HG02840 (cell line): ENCODE results near the gene FAM210A.

ENCODE experiments used
- ATAC-seq: cut with Tn5 transposase; IDR thresholded peaks from one replicate; pipeline ENCODE4 v1.9.1; 2021; ENCODE audit warnings: mild to moderate bottlenecking, moderate library complexity, moderate number of reproducible peaks; ENCODE audit not compliant: unreplicated experiment, low FRiP score

The FAM210A gene

GRCh38 chr18:13649397-13650390 lies 76.7 kb downstream of the FAM210A start:
- ATAC-seq: no peak

- ATAC-seq: no peak
Measured at GRCh38 chr18:13647761-13648160, 78.6 kb downstream of the FAM210A start.

DNA sequence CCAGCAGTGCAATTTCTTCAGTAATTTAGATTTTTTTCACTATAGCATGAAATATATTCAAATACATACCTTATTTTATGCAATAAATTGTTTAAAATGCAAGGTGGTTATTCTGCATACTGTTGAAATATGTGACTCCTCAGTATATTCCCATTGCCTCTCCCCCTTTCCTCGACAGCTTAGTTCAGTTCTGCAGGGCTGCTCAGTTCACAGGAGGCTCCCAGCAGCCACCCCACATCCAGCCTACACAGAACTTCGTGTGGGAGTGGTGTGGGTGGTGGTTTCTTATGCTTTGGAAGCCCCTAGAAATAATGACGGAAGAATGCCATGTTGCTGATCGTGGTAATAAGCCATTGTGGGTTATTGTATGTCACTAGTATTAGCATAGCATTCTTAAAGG lies 79.7 kb downstream of the FAM210A start:
- ATAC-seq: no peak

DNA sequence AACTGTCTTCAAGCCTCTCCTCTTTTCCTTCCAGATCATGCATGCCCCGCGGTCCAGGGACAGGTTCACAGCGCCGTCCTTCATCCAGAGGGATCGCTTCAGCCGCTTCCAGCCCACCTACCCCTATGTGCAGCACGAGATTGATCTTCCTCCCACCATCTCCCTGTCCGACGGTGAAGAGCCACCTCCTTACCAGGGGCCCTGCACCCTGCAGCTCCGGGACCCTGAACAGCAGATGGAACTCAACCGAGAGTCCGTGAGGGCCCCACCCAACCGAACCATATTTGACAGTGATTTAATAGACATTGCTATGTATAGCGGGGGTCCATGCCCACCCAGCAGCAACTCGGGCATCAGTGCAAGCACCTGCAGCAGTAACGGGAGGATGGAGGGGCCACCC lies 81.3 kb downstream of the FAM210A start:
- ATAC-seq: no peak

DNA sequence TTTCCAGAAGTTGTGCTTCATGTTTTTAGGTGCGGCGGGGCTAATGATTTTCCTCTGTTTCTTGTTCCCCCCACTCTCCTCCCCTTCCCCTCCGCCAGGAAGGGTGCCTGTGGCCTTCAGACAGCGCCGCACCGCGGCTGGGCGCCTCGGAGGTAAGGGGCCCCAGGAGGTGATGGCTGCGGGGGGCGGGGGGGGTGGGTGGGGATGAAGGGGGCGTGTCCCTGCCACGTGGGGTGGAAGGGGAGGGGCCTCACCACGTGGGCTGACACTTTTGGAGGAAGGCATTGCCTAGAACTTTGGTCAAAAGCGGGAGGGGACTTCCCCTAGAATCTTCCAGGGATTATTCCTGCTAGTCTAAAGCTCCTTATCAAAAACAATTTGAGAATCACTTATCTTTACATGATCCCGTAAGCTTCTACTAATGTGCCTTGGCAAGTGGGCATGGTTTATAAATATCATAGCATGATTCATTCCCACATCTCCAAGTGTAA lies 83.1 kb downstream of the FAM210A start:
- no peak for ATAC-seq

DNA sequence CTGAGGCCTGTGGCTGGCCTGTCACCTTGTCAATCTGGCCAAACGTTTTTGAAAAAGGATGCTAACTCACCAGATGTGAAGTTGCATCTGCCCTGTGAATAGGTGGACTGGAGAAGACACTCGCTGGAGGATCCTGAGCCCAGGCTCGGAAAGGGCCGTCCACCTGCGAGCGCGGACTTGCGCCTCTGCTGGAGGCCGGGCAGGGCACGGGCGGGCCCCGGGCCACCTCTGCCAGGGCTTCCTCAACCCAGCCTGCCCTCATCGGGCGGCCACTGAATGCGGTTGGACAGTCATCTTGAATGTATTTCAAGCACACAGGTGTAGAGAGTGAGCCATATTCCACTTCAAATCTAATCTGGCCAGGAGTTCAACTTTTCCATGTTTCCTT lies 83.9 kb downstream of the FAM210A start:
- ATAC-seq: no peak

DNA sequence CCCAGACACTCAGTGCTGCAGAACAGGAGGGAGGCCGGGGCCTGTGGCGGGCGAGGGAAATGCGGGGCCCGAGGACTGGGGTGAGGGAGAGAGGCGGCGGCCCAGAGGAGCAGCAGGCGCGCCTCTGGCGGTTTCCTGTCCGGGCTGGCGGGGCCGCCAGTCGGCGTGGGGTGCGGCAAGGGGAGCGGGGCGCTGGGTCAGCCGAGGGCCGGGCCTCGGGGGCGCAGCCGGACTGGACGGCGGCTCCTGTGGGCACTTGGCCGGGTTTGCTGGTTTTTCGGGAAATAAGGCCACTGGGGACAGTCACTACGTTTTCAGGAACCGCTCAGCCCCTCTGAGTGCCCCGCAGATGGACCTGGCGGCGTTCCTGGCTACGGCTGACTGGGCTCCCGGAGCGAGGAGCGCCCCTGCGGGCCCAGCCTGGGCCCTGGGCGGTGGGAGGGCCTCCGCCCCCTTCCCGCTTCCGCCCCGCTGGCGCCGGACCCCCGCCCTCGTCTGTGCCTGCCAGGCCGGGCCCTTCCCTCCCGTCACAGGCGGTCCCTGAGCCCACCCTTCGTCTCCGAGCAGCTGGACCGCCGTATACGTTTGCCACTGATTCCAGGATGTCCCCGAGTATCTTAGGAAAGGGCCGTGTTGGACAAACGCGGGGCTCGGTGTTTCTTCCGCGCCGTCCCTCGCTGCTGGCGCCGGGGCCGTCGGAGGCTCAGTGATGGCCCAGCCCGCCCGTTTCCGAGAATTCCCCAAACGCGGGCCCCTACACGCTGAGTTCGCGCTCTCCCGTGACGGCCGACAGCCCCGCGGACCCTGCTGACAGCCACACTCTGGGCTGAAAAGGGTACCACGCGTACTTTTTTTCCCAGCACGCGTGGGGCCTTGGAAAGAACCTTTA lies 84.6 kb downstream of the FAM210A start:
- no peak for ATAC-seq

DNA sequence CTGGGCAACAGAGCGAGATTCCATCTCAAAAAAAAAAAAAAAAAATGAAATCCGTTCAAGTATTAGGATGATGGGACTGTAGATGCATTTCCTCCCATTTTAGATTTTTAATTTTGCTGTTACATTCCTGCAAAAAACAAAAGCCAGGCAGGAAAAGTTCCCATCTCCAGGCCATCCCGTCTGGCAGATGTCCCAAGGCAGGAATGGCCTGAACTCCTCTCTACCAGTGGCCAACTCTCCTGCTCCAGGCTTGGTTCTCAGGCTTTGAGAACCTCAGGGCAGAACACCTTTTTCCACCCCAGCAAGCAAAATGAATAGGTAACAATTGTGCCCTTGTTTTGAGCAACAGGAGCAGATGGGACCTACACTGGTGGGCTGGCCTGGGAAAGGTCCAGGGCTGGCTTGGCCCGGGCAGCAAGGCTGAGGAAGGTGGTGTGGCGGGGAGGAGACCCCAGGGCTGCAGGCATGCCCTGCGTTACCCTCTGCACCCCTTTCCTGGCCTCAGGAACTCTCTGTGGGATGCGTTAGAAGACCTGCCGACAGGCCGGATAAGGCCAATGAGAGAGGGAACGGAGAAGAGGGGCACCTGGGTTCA lies 86.0 kb downstream of the FAM210A start:
- ATAC-seq: no peak

GRCh38 chr18:13638719-13639595 lies 87.4 kb downstream of the FAM210A start:
- no peak for ATAC-seq

- no peak for ATAC-seq
Measured at GRCh38 chr18:13635046-13635445, 91.3 kb downstream of the FAM210A start.

DNA sequence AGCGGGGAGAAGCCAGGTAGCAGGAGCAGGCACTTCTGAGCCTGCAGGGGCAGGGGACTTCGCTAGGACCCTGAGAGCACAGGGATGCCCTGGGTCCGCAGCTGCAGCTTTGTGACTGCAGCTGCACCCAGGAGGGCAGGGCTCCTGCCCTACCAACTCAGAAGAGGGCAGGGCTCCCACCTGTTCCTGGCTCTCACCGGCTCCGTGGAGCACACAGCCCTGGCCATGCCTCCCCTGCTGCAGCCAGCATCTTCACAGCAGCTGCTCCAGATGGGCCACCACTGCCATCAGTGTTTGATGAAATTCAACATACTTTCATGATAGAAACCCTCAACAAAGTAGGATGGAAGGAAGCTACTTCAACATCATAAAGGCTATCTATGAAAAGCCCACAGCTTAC lies 92.7 kb downstream of the FAM210A start:
- no peak for ATAC-seq

DNA sequence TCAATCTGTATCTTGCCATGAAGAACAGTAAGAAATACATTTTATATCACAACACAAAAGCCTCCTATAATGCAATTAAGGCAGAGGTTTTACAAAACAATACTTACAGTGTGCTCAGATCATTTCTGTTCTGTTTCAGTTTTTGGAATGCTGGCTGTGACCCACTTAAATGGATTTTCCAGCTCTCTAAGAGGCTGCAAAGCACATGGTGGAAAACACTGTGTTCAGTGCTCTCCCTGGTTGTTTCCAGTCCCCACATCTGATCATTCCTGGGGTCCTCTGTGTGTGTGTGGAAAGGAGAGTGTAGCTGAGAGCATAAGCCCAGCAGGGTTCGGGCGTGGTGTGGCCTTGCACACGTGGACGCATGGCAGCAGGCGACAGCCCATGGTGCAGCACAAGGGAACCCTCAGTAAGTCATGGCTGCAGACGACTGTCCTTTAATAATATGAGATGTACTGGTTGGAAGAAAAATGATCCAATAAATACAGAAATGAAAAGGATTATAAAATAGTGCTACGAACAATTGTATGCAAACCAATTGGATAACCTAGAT lies 95.6 kb downstream of the FAM210A start:
- no peak for ATAC-seq

- ATAC-seq: peak; percentile 75
Measured at GRCh38 chr18:13629841-13630715, 96.3 kb downstream of the FAM210A start.

DNA sequence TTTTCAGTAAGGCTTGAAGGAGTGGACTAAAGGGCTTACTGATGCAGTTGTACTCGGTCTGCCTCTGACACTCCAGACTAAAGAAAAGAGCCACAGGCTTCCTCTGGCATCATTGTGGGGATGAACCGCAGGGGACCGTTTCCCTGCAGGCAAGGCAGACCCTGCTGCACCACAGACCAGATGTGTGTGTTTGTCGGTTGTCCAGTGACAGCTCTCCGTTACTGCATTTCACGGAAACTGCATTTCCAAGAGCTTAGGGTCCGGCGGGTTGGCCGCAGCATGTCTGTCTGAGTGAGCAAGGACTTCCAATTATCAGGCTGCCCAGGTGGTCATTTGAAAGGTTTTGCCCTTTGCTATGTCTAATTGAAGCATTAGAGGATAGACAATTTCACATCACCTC lies 98.1 kb downstream of the FAM210A start:
- no peak for ATAC-seq

- ATAC-seq: no peak
Measured at GRCh38 chr18:13627639-13628038, 98.7 kb downstream of the FAM210A start.

- ATAC-seq: no peak
Measured at GRCh38 chr18:13626544-13626908, 99.8 kb downstream of the FAM210A start.

- ATAC-seq: no peak
Measured at GRCh38 chr18:13625843-13626543, 100.4 kb downstream of the FAM210A start.

DNA sequence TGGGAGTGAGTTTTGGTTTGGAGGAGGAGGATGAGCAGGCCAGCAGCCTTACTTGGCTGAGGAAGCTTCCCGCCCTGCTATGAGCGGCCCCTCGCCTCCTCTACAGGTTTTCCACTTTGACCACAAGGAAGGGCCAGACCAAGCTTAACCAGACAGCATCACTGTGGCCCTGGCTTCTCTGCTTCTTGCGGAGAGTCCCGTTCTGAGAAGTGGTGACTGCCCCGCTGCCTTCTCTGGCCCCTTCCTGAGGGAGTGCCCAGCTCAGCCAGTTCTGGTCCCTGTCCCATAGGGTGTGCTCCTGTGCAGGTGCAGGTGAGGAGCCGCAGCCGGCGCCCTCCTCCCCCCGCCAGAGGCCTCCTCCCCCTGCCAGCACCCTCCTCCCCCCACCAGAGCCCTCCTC lies 101.0 kb downstream of the FAM210A start:
- no peak for ATAC-seq
